SU-DHL-6 (cell line): Measurements from ENCODE around the gene HES7.

Source experiments
- EZH2phosphoT487 ChIP-seq: fragments of 200-600 bp; sonication (generic), shearing (Covaris generic); conservative IDR thresholded peaks from 2 replicates; pipeline ENCODE4 v1.6.1; 2018; ENCODE audit warnings: mild to moderate bottlenecking, antibody characterized with exemption, low read length, moderate library complexity, mixed read lengths
- TF ChIP-seq, protein P1 (sequence below): fragments of 200-600 bp; sonication (generic); IDR thresholded peaks from one replicate; pipeline ENCODE4 v1.5.1; 2017; ENCODE audit warnings: antibody characterized with exemption, mild to moderate bottlenecking, low read length, moderate library complexity; ENCODE audit not compliant: insufficient read depth, poor library complexity, severe bottlenecking

DNA sequence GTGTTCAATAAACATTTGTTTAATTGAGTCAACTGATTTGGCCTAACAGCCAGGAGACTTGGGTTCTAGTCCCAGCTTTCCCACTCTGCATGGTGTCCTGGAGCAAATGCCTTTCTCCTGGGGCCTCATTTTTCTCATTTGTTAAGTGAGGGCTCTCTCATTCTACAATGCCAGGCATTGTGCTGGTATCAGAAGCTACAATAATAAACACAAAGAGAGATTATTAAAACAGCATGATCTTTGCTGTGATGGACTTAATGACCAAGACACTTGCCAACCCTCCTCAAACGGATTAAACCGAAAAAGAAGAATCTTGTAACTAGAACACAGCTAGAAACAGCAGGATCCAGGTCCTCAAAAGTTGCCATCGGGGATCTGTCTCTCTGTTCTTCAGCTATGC lies 43.6 kb upstream of the HES7 start:
- TF ChIP-seq, protein P1, sequence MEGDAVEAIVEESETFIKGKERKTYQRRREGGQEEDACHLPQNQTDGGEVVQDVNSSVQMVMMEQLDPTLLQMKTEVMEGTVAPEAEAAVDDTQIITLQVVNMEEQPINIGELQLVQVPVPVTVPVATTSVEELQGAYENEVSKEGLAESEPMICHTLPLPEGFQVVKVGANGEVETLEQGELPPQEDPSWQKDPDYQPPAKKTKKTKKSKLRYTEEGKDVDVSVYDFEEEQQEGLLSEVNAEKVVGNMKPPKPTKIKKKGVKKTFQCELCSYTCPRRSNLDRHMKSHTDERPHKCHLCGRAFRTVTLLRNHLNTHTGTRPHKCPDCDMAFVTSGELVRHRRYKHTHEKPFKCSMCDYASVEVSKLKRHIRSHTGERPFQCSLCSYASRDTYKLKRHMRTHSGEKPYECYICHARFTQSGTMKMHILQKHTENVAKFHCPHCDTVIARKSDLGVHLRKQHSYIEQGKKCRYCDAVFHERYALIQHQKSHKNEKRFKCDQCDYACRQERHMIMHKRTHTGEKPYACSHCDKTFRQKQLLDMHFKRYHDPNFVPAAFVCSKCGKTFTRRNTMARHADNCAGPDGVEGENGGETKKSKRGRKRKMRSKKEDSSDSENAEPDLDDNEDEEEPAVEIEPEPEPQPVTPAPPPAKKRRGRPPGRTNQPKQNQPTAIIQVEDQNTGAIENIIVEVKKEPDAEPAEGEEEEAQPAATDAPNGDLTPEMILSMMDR = no peak
- no peak for TF ChIP-seq EZH2phosphoT487
